IMR-90 (cell line): Measurements from ENCODE around the gene EGF. TPM values are rescaled to one million over a fixed set of nuclear protein-coding genes. Genes with fewer than 3 reads are reported as not detected.

Source experiments
- ATAC-seq: fragments of 200-7000 bp; cut with Tn5 transposase; 2 replicates; pipeline ENCODE4 v1.9.1; 2020; ENCODE audit warnings: low read depth, mild to moderate bottlenecking, moderate library complexity
- BruUV-seq: library from RNA; stranded (reverse); fragments of 400-500 nt; replicated peaks from 2 replicates; lab custom pipeline; 2021; lab: Mats Ljungman, UMichigan
- CTCF ChIA-PET: fragments of 300-600 bp; formaldehyde crosslinking; extraction: SDS; loops from one replicate; lab custom pipeline; 2021; ENCODE audit warnings: antibody characterized with exemption; lab: Yijun Ruan, JAX
- POLR2A ChIA-PET: fragments of 300-600 bp; sonication (Branson Sonifier 250); formaldehyde crosslinking; loops from one replicate; lab custom pipeline; 2022; ENCODE audit warnings: antibody characterized with exemption; ENCODE audit not compliant: unreplicated experiment; lab: Charles Lee
- DNase-seq: peaks from one replicate; pipeline ENCODE4 v3.0.0; 2013
- H2AFZ ChIP-seq: replicated peaks from 2 replicates; pipeline ENCODE3; 2013; ENCODE audit warnings: low read length, mild to moderate bottlenecking; ENCODE audit not compliant: poor library complexity
- H2AK5ac ChIP-seq: 2 replicates; pipeline ENCODE4 v1.6.1; 2013; ENCODE audit warnings: low read depth, low read length, inconsistent platforms
- H2AK9ac ChIP-seq: replicated peaks from 2 replicates; pipeline ENCODE3; 2013; ENCODE audit warnings: mild to moderate bottlenecking, low read depth, low read length, moderate library complexity; ENCODE audit not compliant: poor library complexity
- H2BK120ac ChIP-seq: 2 replicates; pipeline ENCODE4 v1.6.1; 2013; ENCODE audit warnings: low read depth, low read length, inconsistent platforms
- H2BK15ac ChIP-seq: 3 replicates; pipeline ENCODE4 v1.6.1; 2013; ENCODE audit warnings: low read depth, low read length, inconsistent platforms
- H2BK20ac ChIP-seq: 2 replicates; pipeline ENCODE4 v1.6.1; 2013; ENCODE audit warnings: low read depth, mild to moderate bottlenecking, inconsistent platforms, low read length, moderate library complexity
- H2BK5ac ChIP-seq: 2 replicates; pipeline ENCODE4 v1.6.1; 2013; ENCODE audit warnings: mild to moderate bottlenecking, low read depth, low read length, inconsistent platforms; ENCODE audit not compliant: poor library complexity, severe bottlenecking
- H3K14ac ChIP-seq: replicated peaks from 2 replicates; pipeline ENCODE4 v1.6.1; 2013; ENCODE audit warnings: low read depth, low read length, inconsistent platforms
- H3K18ac ChIP-seq: 2 replicates; pipeline ENCODE4 v1.6.1; 2013; ENCODE audit warnings: low read depth, low read length, control low read depth
- H3K23ac ChIP-seq: 2 replicates; pipeline ENCODE4 v1.6.1; 2013; ENCODE audit warnings: low read depth, low read length, inconsistent platforms
- H3K27ac ChIP-seq: 2 replicates; pipeline ENCODE4 v1.5.1; 2013; ENCODE audit warnings: mild to moderate bottlenecking, control low read depth, low read length; ENCODE audit not compliant: insufficient read depth
- H3K27me3 ChIP-seq: 2 replicates; pipeline ENCODE4 v1.6.1; 2013; ENCODE audit warnings: low read length; ENCODE audit not compliant: control insufficient read depth, insufficient read depth
- H3K36me3 ChIP-seq: 2 replicates; pipeline ENCODE4 v1.6.1; 2013; ENCODE audit warnings: low read length, mixed read lengths; ENCODE audit not compliant: control insufficient read depth, insufficient read depth
- H3K4ac ChIP-seq: 2 replicates; pipeline ENCODE4 v1.6.1; 2013; ENCODE audit warnings: low read depth, low read length, inconsistent platforms
- H3K4me1 ChIP-seq: 2 replicates; pipeline ENCODE4 v1.6.1; 2013; ENCODE audit warnings: low read length, mixed read lengths; ENCODE audit not compliant: control insufficient read depth, insufficient read depth
- H3K4me2 ChIP-seq: 2 replicates; pipeline ENCODE4 v1.6.1; 2013; ENCODE audit warnings: low read depth, mild to moderate bottlenecking, control low read depth, low read length, moderate library complexity
- H3K4me3 ChIP-seq: 2 replicates; pipeline ENCODE4 v1.5.1; 2013; ENCODE audit warnings: low read depth, mild to moderate bottlenecking, control low read depth, low read length, moderate library complexity; ENCODE audit not compliant: insufficient read depth
- H3K56ac ChIP-seq: 2 replicates; pipeline ENCODE4 v1.6.1; 2013; ENCODE audit warnings: low read length, inconsistent platforms; ENCODE audit not compliant: insufficient read depth; ENCODE audit errors: extremely low read depth
- H3K79me1 ChIP-seq, 2 experiments: 2 replicates each; pipeline ENCODE4 v1.6.1; 2013; ENCODE audit warnings: low read length in 2 of 2, inconsistent platforms in 1 of 2, low read depth in 1 of 2
- H3K9ac ChIP-seq: 2 replicates; pipeline ENCODE4 v1.6.1; 2013; ENCODE audit warnings: low read depth, low read length, control low read depth
- H3K9me1 ChIP-seq: 2 replicates; pipeline ENCODE4 v1.6.1; 2013; ENCODE audit warnings: low read length, inconsistent platforms; ENCODE audit not compliant: insufficient read depth
- H3K9me3 ChIP-seq: 2 replicates; pipeline ENCODE4 v1.6.1; 2013; ENCODE audit warnings: low read length; ENCODE audit not compliant: control insufficient read depth, insufficient read depth
- H4K20me1 ChIP-seq: 2 replicates; pipeline ENCODE4 v1.6.1; 2013; ENCODE audit warnings: low read length, inconsistent platforms; ENCODE audit not compliant: insufficient read depth
- H4K5ac ChIP-seq: 2 replicates; pipeline ENCODE4 v1.6.1; 2013; ENCODE audit warnings: mild to moderate bottlenecking, low read depth, low read length, control low read depth
- H4K8ac ChIP-seq, 2 experiments: 2 replicates each; pipeline ENCODE4 v1.6.1; 2013; ENCODE audit warnings: low read depth in 2 of 2, low read length in 2 of 2, control low read depth in 1 of 2, inconsistent platforms in 1 of 2
- H4K91ac ChIP-seq: 2 replicates; pipeline ENCODE4 v1.6.1; 2013; ENCODE audit warnings: low read depth, low read length, inconsistent platforms; ENCODE audit not compliant: insufficient read depth
- MAFK ChIP-seq: IDR thresholded peaks from 2 replicates; pipeline ENCODE4 v1.6.1; 2012; ENCODE audit warnings: low read depth, low read length, improper control_type of control experiment
- MAZ ChIP-seq: IDR thresholded peaks from 2 replicates; pipeline ENCODE4 v1.6.1; 2012; ENCODE audit warnings: low read depth, mild to moderate bottlenecking, low read length, improper control_type of control experiment, moderate library complexity, borderline replicate concordance
- RCOR1 ChIP-seq: IDR thresholded peaks from 2 replicates; pipeline ENCODE4 v1.6.1; 2012; ENCODE audit warnings: mild to moderate bottlenecking, low read length, improper control_type of control experiment; ENCODE audit not compliant: insufficient replicate concordance
- WGBS, 2 experiments: methylation state at CpG; one replicate each; pipeline versions ENCODE4 v1.1.5 to v1.1.7; 2013; ENCODE audit warnings: missing lambda C conversion rate in 2 of 2; ENCODE audit not compliant: insufficient read length in 1 of 2; ENCODE audit errors: extremely low coverage in 2 of 2; 5-methylcytosine and 5-hydroxymethylcytosine counted together
- dilution Hi-C: fragments of 300-500 bp; cut with HindIII; formaldehyde crosslinking; loops from one replicate; pipeline ENCODE4 v1.14.3; 2018; ENCODE audit warnings: low sequenced_read_pairs; ENCODE audit not compliant: unreplicated experiment
- in situ Hi-C: fragments of 300-500 bp; cut with MboI; formaldehyde crosslinking; loops from 3 replicates; pipeline ENCODE4 v1.14.3; 2019; ENCODE audit warnings: low sequenced_read_pairs, inconsistent platforms, mixed read lengths
- intact Hi-C: fragments of 100-400 bp; cut with micrococcal nuclease; formaldehyde crosslinking; loops from 2 replicates; pipeline ENCODE4 v1.10.0; 2022
- polyA plus RNA-seq, 3 experiments: library from polyadenylated mRNA; depleted of rRNA; stranded (reverse); fragments of >200 nt; gene quantifications; 2 replicates each; pipeline ENCODE4 v1.2.3, GENCODE V29; 2012; ENCODE audit warnings: low replicate concordance in 1 of 3
- total RNA-seq: library from RNA; depleted of rRNA; stranded (reverse); fragments of >200 nt; gene quantifications from 2 replicates; pipeline ENCODE4 v1.2.3, GENCODE V29; 2012
- TF ChIP-seq, protein P1 (sequence below): fragments of 150-350 bp; IDR thresholded peaks from 2 replicates; pipeline ENCODE4 v1.6.1; 2017; ENCODE audit warnings: mild to moderate bottlenecking, antibody characterized with exemption, low read length, low read depth

Gene EGF
- total and polyA plus RNA-seq, 2 of the 4 experiments (the other 2 are of a cell fraction): 1.7 to 2.2 TPM

GRCh38 chr4:109953556-109953955, 40.9 kb downstream of the EGF start:
- Histone ChIP-seq H3K14ac (no peak overlapping the region), H2AK5ac (no peak overlapping the region), H3K18ac (no peak overlapping the region), H2BK5ac (no peak overlapping the region), H3K23ac (no peak overlapping the region), H3K9me1 (no peaks in the 10 kb centered on the region), H3K79me1 (no peaks in the 10 kb centered on the region), H3K36me3 (no peaks in the 10 kb centered on the region), H4K5ac (no peak overlapping the region), H3K56ac (no peak overlapping the region), H3K4ac (no peak overlapping the region), H4K20me1 (no peaks in the 10 kb centered on the region), H4K8ac (no peak overlapping the region), H3K9ac (no peak overlapping the region), H2AK9ac (no peak overlapping the region), H2BK120ac (no peak overlapping the region), H3K9me3 (no peaks in the 10 kb centered on the region), H3K4me3 (no peak overlapping the region), H3K27ac (no peak overlapping the region), H4K91ac (no peak overlapping the region), H3K27me3 (no peaks in the 10 kb centered on the region), H2AFZ (no peak overlapping the region), H2BK20ac (no peak overlapping the region), H3K4me2 (no peak overlapping the region), H2BK15ac (no peak overlapping the region), H3K4me1 (no peaks in the 10 kb centered on the region)
- in situ Hi-C loops (no loop called here), dilution Hi-C loops (no loop called here), intact Hi-C loops (no loop called here)
- POLR2A ChIA-PET: no interaction called here
- DNase-seq (no peak), ATAC-seq (no peak)
- TF ChIP-seq MAZ (no peak), RCOR1 (no peak), MAFK (no peak)
- TF ChIP-seq, protein P1, sequence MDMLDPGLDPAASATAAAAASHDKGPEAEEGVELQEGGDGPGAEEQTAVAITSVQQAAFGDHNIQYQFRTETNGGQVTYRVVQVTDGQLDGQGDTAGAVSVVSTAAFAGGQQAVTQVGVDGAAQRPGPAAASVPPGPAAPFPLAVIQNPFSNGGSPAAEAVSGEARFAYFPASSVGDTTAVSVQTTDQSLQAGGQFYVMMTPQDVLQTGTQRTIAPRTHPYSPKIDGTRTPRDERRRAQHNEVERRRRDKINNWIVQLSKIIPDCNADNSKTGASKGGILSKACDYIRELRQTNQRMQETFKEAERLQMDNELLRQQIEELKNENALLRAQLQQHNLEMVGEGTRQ: no peak
- WGBS, 2 experiments: no CpG with 5 or more reads among the region's 3 CpGs
- CTCF ChIA-PET: no interaction called here
- no TSS peak for BruUV-seq
